PC-9 (cell line): ENCODE results near the gene WNK3. TPM values are rescaled to one million over a fixed set of nuclear protein-coding genes. Genes with fewer than 3 reads are reported as not detected.

Experiments used
- BruUV-seq: library from RNA; stranded (reverse); fragments of 400-500 nt; replicated peaks from 2 replicates; lab custom pipeline; 2021; lab: Mats Ljungman, UMichigan
- CTCF ChIA-PET: fragments of 300-600 bp; sonication (Branson Sonifier 250); formaldehyde crosslinking; loops from one replicate; lab custom pipeline; 2022; ENCODE audit warnings: antibody characterized with exemption; lab: Charles Lee
- POLR2A ChIA-PET: fragments of 300-600 bp; sonication (Branson Sonifier 250); formaldehyde crosslinking; loops from one replicate; lab custom pipeline; 2022; ENCODE audit warnings: antibody characterized with exemption; ENCODE audit not compliant: unreplicated experiment; lab: Charles Lee
- DNase-seq, 2 experiments: peaks; one replicate each; pipeline versions ENCODE4 v3.0.0 to v3.0.0-alpha.2; 2015 to 2022; ENCODE audit warnings: mixed read lengths in 1 of 2
- H2AFZ ChIP-seq: fragments of 200-600 bp; sonication (generic); 2 replicates; pipeline ENCODE4 v1.8.1; 2017; ENCODE audit warnings: antibody characterized with exemption
- H3F3A ChIP-seq: fragments of 200-600 bp; sonication (generic); 2 replicates; pipeline ENCODE4 v1.8.1; 2017; ENCODE audit warnings: antibody characterized with exemption, mild to moderate bottlenecking, low read depth; ENCODE audit not compliant: insufficient read depth
- H3K27ac ChIP-seq: fragments of 200-600 bp; sonication (generic); 2 replicates; pipeline ENCODE4 v1.6.1; 2016; ENCODE audit warnings: mixed run types
- H3K27me3 ChIP-seq: fragments of 200-600 bp; sonication (generic); 2 replicates; pipeline ENCODE4 v1.6.1; 2016; ENCODE audit warnings: low read depth, mixed run types; ENCODE audit not compliant: insufficient read depth
- H3K36me3 ChIP-seq: fragments of 200-600 bp; sonication (generic); 2 replicates; pipeline ENCODE4 v1.6.1; 2016; ENCODE audit warnings: low read depth, mixed run types
- H3K4me1 ChIP-seq: fragments of 200-600 bp; sonication (generic); replicated peaks from 2 replicates; pipeline ENCODE4 v1.6.1; 2016; ENCODE audit warnings: mixed run types; ENCODE audit not compliant: insufficient read depth
- H3K4me2 ChIP-seq: fragments of 200-600 bp; sonication (generic); 2 replicates; pipeline ENCODE4 v1.6.1; 2017; ENCODE audit warnings: mixed run types
- H3K4me3 ChIP-seq: fragments of 200-600 bp; sonication (generic); 2 replicates; pipeline ENCODE4 v1.6.1; 2016; ENCODE audit warnings: mixed run types
- H3K79me2 ChIP-seq: fragments of 200-600 bp; sonication (generic); 2 replicates; pipeline ENCODE4 v1.6.1; 2017; ENCODE audit warnings: low read depth, mixed run types
- H3K9me2 ChIP-seq: fragments of 200-600 bp; sonication (generic); 2 replicates; pipeline ENCODE4 v1.8.1; 2017; ENCODE audit warnings: mild to moderate bottlenecking; ENCODE audit not compliant: insufficient read depth
- H3K9me3 ChIP-seq: fragments of 200-600 bp; sonication (generic); 2 replicates; pipeline ENCODE4 v1.8.1; 2016; ENCODE audit warnings: low read depth; ENCODE audit not compliant: insufficient read depth
- H4K20me1 ChIP-seq: fragments of 200-600 bp; sonication (generic); 2 replicates; pipeline ENCODE4 v1.8.1; 2017; ENCODE audit not compliant: insufficient read depth
- EZH2 ChIP-seq: fragments of 200-600 bp; sonication (generic); IDR thresholded peaks from 2 replicates; pipeline ENCODE4 v1.8.0; 2017; ENCODE audit warnings: antibody characterized with exemption, low read depth
- intact Hi-C: fragments of 100-400 bp; cut with micrococcal nuclease; formaldehyde crosslinking; loops from one replicate; pipeline ENCODE4 v1.10.0; 2022; ENCODE audit not compliant: unreplicated experiment
- total RNA-seq: library from RNA; stranded (reverse); gene quantifications from 2 replicates; pipeline ENCODE4 v1.2.3, GENCODE V29; 2021
- TF ChIP-seq, protein P1 (sequence below): fragments of 200-600 bp; sonication (generic); conservative IDR thresholded peaks from 2 replicates; pipeline ENCODE4 v1.6.1; 2017; ENCODE audit warnings: mixed run types, antibody characterized with exemption, mild to moderate bottlenecking, moderate library complexity

The WNK3 gene
- total RNA-seq, 1 experiment from 2014 or later = not detected

DNA sequence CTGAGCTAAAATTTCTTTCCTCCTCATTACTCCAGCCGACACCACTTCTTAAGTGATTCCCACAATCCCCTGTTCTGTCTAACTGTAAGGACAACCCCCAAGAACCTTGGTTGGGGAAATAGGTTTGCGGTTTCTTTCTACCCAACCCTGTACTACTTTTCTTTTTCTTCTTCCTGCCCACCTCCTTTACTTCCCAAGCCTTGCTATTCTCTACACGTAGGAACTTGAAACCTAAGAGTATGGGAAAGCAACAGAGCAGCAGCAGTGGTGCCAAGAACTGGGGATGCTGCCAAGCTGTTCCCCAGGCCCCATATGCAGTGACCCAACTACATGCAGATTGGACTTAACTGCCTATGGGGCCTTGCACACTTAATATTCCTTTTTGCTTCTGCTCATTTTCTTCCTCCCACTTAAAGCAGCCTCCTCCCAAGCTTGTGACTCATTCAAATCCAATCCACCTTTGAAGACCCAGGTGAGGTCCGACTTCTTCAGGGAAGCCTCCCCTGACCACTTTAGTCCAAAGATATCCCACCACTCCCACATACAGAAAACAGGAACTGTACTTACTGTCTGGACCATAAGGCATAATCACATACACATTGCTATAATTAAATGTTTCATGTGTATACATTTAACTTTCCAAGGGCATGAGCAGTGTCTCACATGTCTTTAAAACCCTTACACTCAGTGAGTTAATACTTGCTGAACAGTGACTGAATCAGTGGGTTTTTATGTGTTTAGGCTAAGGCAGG, 176.5 kb downstream of the WNK3 start:
- no TSS peak for BruUV-seq
- H4K20me1 ChIP-seq = no peaks in the 10 kb centered on the region
- peak overlapping the region; percentile 93; the same call in 1 of the 2 replicates for H2AFZ ChIP-seq
- H3F3A ChIP-seq = peaks cover 13% of the 10 kb centered on the region
- no peaks in the 10 kb centered on the region for H3K9me3 ChIP-seq
- H3K9me2 ChIP-seq = no peaks in the 10 kb centered on the region
- peak in 1 of 2 experiments; percentile 5 for DNase-seq
- H3K27ac ChIP-seq = peak overlapping the region; percentile 73
- TF ChIP-seq EZH2 = no peak
- TF ChIP-seq, protein P1, sequence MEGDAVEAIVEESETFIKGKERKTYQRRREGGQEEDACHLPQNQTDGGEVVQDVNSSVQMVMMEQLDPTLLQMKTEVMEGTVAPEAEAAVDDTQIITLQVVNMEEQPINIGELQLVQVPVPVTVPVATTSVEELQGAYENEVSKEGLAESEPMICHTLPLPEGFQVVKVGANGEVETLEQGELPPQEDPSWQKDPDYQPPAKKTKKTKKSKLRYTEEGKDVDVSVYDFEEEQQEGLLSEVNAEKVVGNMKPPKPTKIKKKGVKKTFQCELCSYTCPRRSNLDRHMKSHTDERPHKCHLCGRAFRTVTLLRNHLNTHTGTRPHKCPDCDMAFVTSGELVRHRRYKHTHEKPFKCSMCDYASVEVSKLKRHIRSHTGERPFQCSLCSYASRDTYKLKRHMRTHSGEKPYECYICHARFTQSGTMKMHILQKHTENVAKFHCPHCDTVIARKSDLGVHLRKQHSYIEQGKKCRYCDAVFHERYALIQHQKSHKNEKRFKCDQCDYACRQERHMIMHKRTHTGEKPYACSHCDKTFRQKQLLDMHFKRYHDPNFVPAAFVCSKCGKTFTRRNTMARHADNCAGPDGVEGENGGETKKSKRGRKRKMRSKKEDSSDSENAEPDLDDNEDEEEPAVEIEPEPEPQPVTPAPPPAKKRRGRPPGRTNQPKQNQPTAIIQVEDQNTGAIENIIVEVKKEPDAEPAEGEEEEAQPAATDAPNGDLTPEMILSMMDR = no peak
- H3K4me1 ChIP-seq = peaks cover 49% of the 10 kb centered on the region
- H3K4me3 ChIP-seq = peak overlapping the region; percentile 78
- H3K79me2 ChIP-seq = peaks cover 67% of the 10 kb centered on the region
- CTCF ChIA-PET = interaction anchor here (0.5 to 0.7 kb wide), 3 partner anchors 139 to 737 kb away, joined by 3 to 10 read pairs (median 3); no protein-coding TSS in a partner anchor
- peaks cover 10% of the 10 kb centered on the region; the same call in 1 of the 2 replicates for H3K36me3 ChIP-seq
- peak overlapping the region; percentile 98 for H3K4me2 ChIP-seq
- POLR2A ChIA-PET = interaction anchor here (0.5 to 0.6 kb wide), 3 partner anchors 9 to 495 kb away, joined by 4 to 6 read pairs (median 4); partner anchors contain the start of gene HUWE1
- intact Hi-C loops = loop anchor here (2.0 to 10.0 kb wide), 4 partner anchors 453 to 826 kb away; no protein-coding TSS in a partner anchor
- no peaks in the 10 kb centered on the region for H3K27me3 ChIP-seq

DNA sequence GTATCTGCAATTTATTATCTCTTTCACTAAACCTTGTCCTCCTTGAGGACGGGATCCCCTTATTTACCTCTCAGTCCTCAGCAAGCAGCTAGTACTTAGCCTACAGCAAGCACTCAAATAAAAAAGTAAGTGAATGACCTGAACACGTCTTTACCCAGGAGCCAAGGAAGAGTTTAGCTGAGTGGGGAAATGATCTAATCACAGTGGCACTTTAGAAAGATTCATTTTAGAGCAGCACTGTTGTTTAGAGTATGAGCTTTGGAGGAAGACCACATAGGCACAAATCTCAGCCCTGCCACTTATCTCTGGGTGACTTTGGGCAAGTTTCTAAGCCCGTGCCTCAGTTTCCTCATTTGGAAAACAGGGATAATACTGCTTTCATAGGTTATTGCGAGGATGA, 177.4 kb downstream of the WNK3 start:
- peaks cover 13% of the 10 kb centered on the region for H3F3A ChIP-seq
- H3K4me3 ChIP-seq = peak overlapping the region; percentile 78; the same call in 1 of the 2 replicates
- intact Hi-C loops = loop anchor here (2.0 to 10.0 kb wide), 4 partner anchors 453 to 827 kb away; no protein-coding TSS in a partner anchor
- H3K27me3 ChIP-seq = no peaks in the 10 kb centered on the region
- no peaks in the 10 kb centered on the region for H4K20me1 ChIP-seq
- no peaks in the 10 kb centered on the region for H3K9me3 ChIP-seq
- CTCF ChIA-PET = interaction anchor here (0.6 kb wide), 1 partner anchor 736 kb away, joined by 3 read pairs; no protein-coding TSS in a partner anchor
- no peaks in the 10 kb centered on the region for H3K9me2 ChIP-seq
- POLR2A ChIA-PET = interaction anchor here (0.6 kb wide), 1 partner anchor 364 kb away, joined by 6 read pairs; no protein-coding TSS in a partner anchor
- peaks cover 10% of the 10 kb centered on the region; the same call in 1 of the 2 replicates for H3K36me3 ChIP-seq
- TF ChIP-seq, protein P1 = no peak
- no peak for TF ChIP-seq EZH2
- H3K4me1 ChIP-seq = peaks cover 49% of the 10 kb centered on the region
- H3K79me2 ChIP-seq = peaks cover 75% of the 10 kb centered on the region
- H2AFZ ChIP-seq = no peak overlapping the region
- peak overlapping the region; percentile 98 for H3K4me2 ChIP-seq
- peak overlapping the region; percentile 23; the same call in 1 of the 2 replicates for H3K27ac ChIP-seq
- no TSS peak for BruUV-seq
- DNase-seq = no peak

DNA sequence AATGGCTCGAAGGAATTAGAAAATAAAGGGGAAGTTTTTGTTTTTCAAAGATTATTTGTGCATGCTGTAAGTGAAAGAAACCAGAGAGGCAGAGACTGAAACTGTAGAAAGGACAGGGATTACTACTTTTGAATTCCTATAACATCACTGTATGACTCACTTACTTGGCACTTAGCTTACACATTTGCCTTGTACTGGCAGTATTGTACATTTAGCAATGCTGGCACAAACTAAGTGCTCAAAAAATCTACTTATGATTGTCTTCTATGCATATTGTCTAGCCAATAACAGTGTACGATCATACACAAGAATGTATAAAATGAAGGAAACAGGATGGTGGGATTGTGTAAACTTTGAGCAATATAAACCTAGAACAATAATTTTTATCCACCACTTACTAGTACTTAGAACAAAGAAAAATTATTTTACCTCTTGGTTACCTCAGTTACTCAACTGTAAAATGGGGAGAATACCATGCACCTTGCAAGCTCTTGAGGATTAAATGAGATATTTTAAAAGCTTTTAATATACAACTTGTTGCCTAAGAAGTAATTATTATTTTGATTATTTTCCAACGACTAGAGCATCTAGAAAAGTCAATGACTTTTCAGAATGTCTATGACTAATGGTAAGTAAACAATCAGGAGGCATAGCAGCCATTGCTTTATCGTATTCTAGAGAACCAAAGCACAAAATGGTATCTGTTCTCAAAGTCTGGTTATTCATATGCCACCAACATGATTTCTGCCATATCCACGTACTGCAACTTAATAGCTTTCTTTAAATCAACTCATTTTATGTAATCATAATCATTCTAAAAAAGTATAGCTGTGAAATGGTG, 179.5 kb downstream of the WNK3 start:
- Histone ChIP-seq H3K4me2 (peak overlapping the region; percentile 98), H3K9me2 (no peaks in the 10 kb centered on the region), H3K27me3 (no peaks in the 10 kb centered on the region), H3K4me3 (peak overlapping the region; percentile 41; the same call in 1 of the 2 replicates), H2AFZ (no peak overlapping the region), H3K9me3 (no peaks in the 10 kb centered on the region), H3K79me2 (peaks cover 75% of the 10 kb centered on the region), H3K4me1 (peaks cover 45% of the 10 kb centered on the region), H4K20me1 (no peaks in the 10 kb centered on the region), H3K27ac (peak overlapping the region; percentile 96), H3F3A (peaks cover 13% of the 10 kb centered on the region), H3K36me3 (peaks cover 10% of the 10 kb centered on the region; the same call in 1 of the 2 replicates)
- TF ChIP-seq, protein P1 = no peak
- TF ChIP-seq EZH2 = no peak
- BruUV-seq = no TSS peak
- peak in 1 of 2 experiments; percentile 79 for DNase-seq
- POLR2A ChIA-PET = no interaction called here
- CTCF ChIA-PET = interaction anchor here (0.5 kb wide), 1 partner anchor 830 kb away, joined by 3 read pairs; no protein-coding TSS in a partner anchor
- intact Hi-C loops = no loop called here
